OCI-LY1 (cell line): ENCODE measurements around the gene STK32C.

ENCODE experiments used
- H2AFZ ChIP-seq: fragments of 200-600 bp; sonication (generic), shearing (Covaris generic); 2 replicates; pipeline ENCODE4 v1.6.0; 2014; ENCODE audit warnings: antibody characterized with exemption, mild to moderate bottlenecking, low read length
- H3F3A ChIP-seq: fragments of 200-600 bp; sonication (generic), shearing (Covaris generic); 2 replicates; pipeline ENCODE4 v1.6.0; 2014; ENCODE audit warnings: mild to moderate bottlenecking, antibody characterized with exemption, low read length, moderate library complexity; ENCODE audit not compliant: insufficient read depth
- H3K27ac ChIP-seq: fragments of 200-600 bp; sonication (generic); 2 replicates; pipeline ENCODE4 v1.5.1; 2014; ENCODE audit warnings: low read length, mixed run types, mild to moderate bottlenecking, low read depth; ENCODE audit not compliant: poor library complexity, severe bottlenecking
- H3K27me3 ChIP-seq: fragments of 200-600 bp; sonication (generic); 2 replicates; pipeline ENCODE4 v1.6.0; 2014; ENCODE audit warnings: antibody characterized with exemption, mild to moderate bottlenecking, low read length, moderate library complexity; ENCODE audit not compliant: insufficient read depth
- H3K36me3 ChIP-seq: fragments of 200-600 bp; sonication (generic); 2 replicates; pipeline ENCODE4 v1.6.1; 2014; ENCODE audit warnings: mild to moderate bottlenecking, antibody characterized with exemption, low read length, moderate library complexity, mixed read lengths; ENCODE audit not compliant: insufficient read depth
- H3K4me1 ChIP-seq: fragments of 200-600 bp; sonication (generic); 2 replicates; pipeline ENCODE4 v1.5.1; 2014; ENCODE audit warnings: mild to moderate bottlenecking, low read length, moderate library complexity; ENCODE audit not compliant: insufficient read depth, severe bottlenecking
- H3K4me2 ChIP-seq: fragments of 200-600 bp; sonication (generic), shearing (Covaris generic); 2 replicates; pipeline ENCODE4 v1.6.1; 2014; ENCODE audit warnings: low read length
- H3K4me3 ChIP-seq: fragments of 200-600 bp; sonication (generic); 2 replicates; pipeline ENCODE4 v1.5.1; 2014; ENCODE audit warnings: low read length, low read depth, mild to moderate bottlenecking, mixed read lengths; ENCODE audit not compliant: poor library complexity, severe bottlenecking
- H3K79me2 ChIP-seq: fragments of 200-600 bp; shearing (Covaris generic); 2 replicates; pipeline ENCODE4 v1.6.1; 2016; ENCODE audit warnings: mixed run types, low read length, mixed read lengths; ENCODE audit not compliant: insufficient read depth
- H3K9ac ChIP-seq: fragments of 200-600 bp; sonication (generic), shearing (Covaris generic); 2 replicates; pipeline ENCODE4 v1.6.1; 2014; ENCODE audit warnings: mild to moderate bottlenecking, low read length, mixed read lengths
- H3K9me2 ChIP-seq: fragments of 200-600 bp; sonication (generic), shearing (Covaris generic); 2 replicates; pipeline ENCODE4 v1.6.1; 2014; ENCODE audit warnings: low read depth, mild to moderate bottlenecking, low read length, mixed read lengths
- H3K9me3 ChIP-seq: fragments of 200-600 bp; shearing (Covaris generic); 2 replicates; pipeline ENCODE4 v1.6.1; 2014; ENCODE audit warnings: low read length, mixed read lengths
- H4K20me1 ChIP-seq: fragments of 200-600 bp; sonication (generic), shearing (Covaris generic); 2 replicates; pipeline ENCODE4 v1.6.0; 2016; ENCODE audit warnings: mild to moderate bottlenecking, low read length; ENCODE audit not compliant: insufficient read depth
- EZH2 ChIP-seq: fragments of 200-600 bp; sonication (generic), shearing (Covaris generic); IDR thresholded peaks from 2 replicates; pipeline ENCODE4 v1.8.0; 2017; ENCODE audit warnings: borderline replicate concordance, mixed run types, mild to moderate bottlenecking, antibody characterized with exemption, low read length, moderate library complexity, mixed read lengths
- TF ChIP-seq, protein P1 (sequence below): fragments of 200-600 bp; sonication (generic), shearing (Covaris generic); IDR thresholded peaks from 2 replicates; pipeline ENCODE4 v1.5.1; 2017; ENCODE audit warnings: mild to moderate bottlenecking, antibody characterized with exemption, low read length, moderate library complexity, mixed read lengths

STK32C gene

DNA sequence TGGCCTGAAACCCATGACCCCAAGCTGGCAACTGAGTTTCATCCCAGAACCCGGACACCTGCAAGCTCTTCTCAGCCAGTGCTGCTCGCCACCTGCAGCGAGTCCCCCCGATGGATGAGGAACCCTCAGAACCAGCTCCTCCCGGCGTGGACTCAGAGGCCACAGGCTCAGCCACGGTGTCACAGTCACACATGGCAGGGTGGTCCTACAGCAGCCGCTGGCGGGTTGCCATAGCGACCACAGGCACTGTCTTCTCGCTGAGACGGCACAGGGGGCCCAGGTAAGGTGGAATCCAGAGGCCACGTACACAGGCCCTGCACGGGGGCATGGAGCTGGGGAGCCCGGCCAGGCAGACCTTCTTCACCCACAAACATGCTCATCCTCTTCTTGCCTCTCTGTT lies 67.6 kb downstream of the STK32C start:
- Histone ChIP-seq H4K20me1 (no peaks in the 10 kb centered on the region), H3K27me3 (peaks cover 8% of the 10 kb centered on the region; the same call in 1 of the 2 replicates), H2AFZ (no peak overlapping the region), H3K9me2 (no peaks in the 10 kb centered on the region), H3K4me2 (no peak overlapping the region), H3K36me3 (no peaks in the 10 kb centered on the region), H3F3A (no peaks in the 10 kb centered on the region), H3K9me3 (no peaks in the 10 kb centered on the region), H3K4me1 (no peaks in the 10 kb centered on the region), H3K27ac (no peak overlapping the region), H3K9ac (no peak overlapping the region), H3K4me3 (no peak overlapping the region), H3K79me2 (no peaks in the 10 kb centered on the region)
- TF ChIP-seq, protein P1, sequence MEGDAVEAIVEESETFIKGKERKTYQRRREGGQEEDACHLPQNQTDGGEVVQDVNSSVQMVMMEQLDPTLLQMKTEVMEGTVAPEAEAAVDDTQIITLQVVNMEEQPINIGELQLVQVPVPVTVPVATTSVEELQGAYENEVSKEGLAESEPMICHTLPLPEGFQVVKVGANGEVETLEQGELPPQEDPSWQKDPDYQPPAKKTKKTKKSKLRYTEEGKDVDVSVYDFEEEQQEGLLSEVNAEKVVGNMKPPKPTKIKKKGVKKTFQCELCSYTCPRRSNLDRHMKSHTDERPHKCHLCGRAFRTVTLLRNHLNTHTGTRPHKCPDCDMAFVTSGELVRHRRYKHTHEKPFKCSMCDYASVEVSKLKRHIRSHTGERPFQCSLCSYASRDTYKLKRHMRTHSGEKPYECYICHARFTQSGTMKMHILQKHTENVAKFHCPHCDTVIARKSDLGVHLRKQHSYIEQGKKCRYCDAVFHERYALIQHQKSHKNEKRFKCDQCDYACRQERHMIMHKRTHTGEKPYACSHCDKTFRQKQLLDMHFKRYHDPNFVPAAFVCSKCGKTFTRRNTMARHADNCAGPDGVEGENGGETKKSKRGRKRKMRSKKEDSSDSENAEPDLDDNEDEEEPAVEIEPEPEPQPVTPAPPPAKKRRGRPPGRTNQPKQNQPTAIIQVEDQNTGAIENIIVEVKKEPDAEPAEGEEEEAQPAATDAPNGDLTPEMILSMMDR, result no peak
- no peak for TF ChIP-seq EZH2

DNA sequence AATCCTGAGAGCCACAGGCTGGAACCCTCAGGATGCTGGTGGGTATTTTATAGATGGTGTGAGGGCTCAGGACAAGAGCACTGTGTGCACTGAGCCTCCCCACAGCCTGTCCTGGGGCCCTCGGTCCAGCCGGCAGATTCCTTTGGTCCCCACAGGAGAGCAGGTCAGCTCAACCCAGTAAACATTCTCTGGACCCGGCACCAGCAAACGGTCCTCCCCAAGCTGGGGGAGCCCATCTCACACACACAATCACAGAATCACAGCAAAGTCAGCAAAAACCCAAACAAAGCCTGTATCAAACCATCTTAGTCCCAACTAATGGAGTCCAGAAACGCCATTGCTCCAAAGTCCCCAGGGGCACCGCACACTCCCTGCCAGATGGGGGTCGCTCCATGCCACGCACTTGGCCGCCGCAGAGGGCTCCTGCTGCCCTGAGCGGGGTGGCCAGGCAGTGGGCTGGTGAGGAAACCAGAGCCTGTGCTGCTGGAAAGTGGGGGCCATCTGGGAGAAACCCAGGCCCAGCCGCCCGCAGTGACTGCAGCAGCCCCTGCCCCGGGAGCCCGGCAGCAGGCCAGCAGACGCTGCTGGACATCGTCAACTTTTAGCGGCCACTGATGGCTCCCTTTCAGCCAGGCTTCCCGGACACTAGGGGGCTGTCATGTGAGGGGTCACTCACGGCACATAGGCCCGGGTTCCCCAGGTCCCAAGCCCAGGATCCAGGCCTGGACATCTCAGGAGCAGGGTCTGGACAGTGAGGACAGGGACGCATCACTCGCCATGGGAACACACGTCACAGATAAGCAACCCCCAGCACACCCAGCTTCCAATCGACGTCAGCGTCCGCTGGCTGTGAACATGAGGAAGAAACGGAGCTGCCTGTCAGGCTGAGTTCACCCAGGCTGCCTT lies 68.4 kb downstream of the STK32C start:
- no peak overlapping the region for H3K4me2 ChIP-seq
- H3K9me3 ChIP-seq, result no peaks in the 10 kb centered on the region
- H3K79me2 ChIP-seq, result no peaks in the 10 kb centered on the region
- no peak overlapping the region for H3K4me3 ChIP-seq
- H3F3A ChIP-seq, result no peaks in the 10 kb centered on the region
- no peaks in the 10 kb centered on the region for H3K36me3 ChIP-seq
- H3K4me1 ChIP-seq, result no peaks in the 10 kb centered on the region
- no peak overlapping the region for H2AFZ ChIP-seq
- H3K9ac ChIP-seq, result no peak overlapping the region
- H4K20me1 ChIP-seq, result no peaks in the 10 kb centered on the region
- no peaks in the 10 kb centered on the region for H3K9me2 ChIP-seq
- peaks cover 8% of the 10 kb centered on the region; the same call in 1 of the 2 replicates for H3K27me3 ChIP-seq
- no peak overlapping the region for H3K27ac ChIP-seq
- TF ChIP-seq EZH2, result no peak
- TF ChIP-seq, protein P1, result no peak

DNA sequence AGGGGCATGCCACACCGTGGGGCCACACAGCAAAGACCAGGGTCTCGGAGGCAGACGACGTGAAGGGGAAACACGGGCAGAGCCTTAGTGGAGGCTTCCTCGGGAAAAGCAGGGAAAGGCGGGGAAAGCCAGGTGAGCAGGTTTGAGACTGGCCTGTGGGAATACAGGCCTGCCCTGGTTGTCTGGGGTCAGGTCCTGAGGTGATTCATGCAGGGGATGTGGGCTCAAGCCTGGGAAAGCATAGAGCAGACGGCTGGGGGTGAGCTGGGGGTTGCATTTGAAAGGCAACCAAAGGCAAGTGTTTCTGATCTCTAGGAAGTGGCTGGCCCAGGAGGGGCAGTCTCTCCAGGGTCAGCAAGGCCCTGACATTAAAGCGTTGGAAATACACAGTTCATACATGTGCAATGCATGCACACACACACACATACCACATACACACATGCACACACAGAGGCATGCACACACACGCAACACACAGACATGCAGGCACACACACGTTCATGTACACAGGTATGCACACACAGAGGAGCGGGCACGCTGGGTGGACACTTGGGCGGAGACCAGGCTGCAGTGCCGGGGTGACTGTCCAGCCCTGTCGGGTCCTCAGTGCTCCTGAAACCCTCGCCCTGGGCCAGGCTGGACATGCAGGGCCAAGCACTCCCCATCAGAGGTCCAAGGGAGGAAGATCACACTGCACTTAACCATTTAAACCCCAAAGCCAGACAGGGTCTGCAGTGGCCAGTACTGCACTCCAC lies 69.2 kb downstream of the STK32C start:
- Histone ChIP-seq H3K9ac (no peak overlapping the region), H4K20me1 (no peaks in the 10 kb centered on the region), H3K4me2 (no peak overlapping the region), H3K4me1 (no peaks in the 10 kb centered on the region), H3K27me3 (peaks cover 8% of the 10 kb centered on the region; the same call in 1 of the 2 replicates), H3K9me3 (no peaks in the 10 kb centered on the region), H3K9me2 (no peaks in the 10 kb centered on the region), H3K4me3 (no peak overlapping the region), H3F3A (no peaks in the 10 kb centered on the region), H3K27ac (no peak overlapping the region), H3K79me2 (no peaks in the 10 kb centered on the region), H2AFZ (no peak overlapping the region), H3K36me3 (no peaks in the 10 kb centered on the region)
- no peak for TF ChIP-seq EZH2
- TF ChIP-seq, protein P1, result no peak
